NCI-H1694 treated with DMSO at 0.1 percent for 48 hours (cell line): ENCODE measurements around the gene ROS1.
"Not testable (repeated sequence)": the region's sequence is repeated elsewhere in the genome, so short reads cannot be mapped to it uniquely, and the experiment has no call there.

ENCODE experiments used
- DNase-seq: peaks from one replicate; lab custom pipeline; 2025; lab: John Stamatoyannopoulos, UW

The ROS1 gene

DNA sequence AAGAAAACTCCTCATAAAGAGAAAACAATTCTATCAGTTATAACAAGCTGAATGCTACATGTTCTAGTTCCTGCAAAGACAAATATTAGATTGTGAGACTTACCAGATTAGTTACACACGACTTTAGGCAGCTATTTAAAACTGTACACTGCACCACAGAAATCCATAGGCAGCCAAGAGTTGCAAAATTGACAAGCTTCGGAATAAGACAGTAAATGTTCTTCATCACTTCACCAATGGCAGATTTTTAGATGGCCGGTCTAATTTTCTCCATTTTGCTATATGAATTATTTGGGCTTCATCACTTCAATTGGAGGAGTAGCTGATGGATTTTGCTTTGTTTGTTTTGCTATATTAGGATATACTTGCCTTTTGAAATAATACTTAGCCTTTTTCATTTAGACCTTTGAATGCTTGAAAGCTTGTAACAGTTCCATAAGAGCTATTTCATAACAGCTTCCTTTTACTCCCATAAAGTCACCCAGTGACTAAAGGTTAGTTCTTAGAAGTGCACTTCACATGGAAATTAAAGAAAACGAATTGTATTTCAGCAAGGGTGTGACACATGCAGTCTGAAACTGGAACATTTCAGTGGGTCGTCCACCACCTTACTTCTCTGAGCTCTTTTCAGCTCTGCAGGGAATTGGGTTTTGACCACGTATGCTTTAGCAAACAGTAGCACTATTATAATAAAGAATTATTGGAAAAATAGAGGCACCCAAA is at the start of gene ROS1:
Gene ROS1 (minus strand): TSS at position 512 of the 723 bp plus-strand sequence. CDS start 286 bp downstream, at position 226.
- DNase-seq = no peak

DNA sequence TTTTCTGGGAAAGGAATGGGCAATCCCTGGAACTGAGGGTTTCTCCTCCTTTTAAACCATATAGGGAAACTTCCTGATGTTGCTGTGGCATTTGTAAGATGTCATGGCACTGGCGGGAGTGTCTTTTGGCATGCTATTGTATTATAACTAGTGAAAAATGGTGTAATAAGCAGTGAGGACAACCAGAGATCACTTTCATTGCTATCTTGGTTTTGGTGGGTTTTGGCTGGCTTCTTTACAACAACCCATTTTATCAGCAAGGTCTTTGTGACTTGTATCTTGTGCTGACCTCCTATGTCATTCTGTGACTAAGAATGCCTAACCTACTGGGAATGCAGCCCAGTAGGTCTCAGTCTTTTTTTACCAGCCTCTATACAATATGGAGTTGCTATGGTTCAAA is 47.7 kb upstream of the ROS1 start:
- no peak for DNase-seq

DNA sequence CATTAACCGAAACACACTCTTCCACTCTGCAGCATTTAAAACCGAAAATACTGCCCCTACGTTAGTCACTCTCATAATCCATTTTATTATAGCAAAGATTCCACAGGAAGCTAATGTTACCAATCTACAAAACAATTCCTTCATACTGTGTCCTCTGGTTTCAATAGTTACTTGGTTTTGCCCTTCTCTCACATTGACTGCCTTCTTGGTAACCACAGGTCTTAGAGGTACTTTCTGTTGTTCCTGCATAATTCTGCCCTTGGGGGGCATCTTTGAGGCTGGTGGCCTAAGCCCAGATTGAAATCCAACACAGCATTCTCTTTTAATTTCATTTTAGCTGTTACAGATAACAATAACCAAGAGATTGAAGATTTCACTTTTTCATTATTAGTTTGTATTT is 46.9 kb upstream of the ROS1 start:
- DNase-seq = no peak

DNA sequence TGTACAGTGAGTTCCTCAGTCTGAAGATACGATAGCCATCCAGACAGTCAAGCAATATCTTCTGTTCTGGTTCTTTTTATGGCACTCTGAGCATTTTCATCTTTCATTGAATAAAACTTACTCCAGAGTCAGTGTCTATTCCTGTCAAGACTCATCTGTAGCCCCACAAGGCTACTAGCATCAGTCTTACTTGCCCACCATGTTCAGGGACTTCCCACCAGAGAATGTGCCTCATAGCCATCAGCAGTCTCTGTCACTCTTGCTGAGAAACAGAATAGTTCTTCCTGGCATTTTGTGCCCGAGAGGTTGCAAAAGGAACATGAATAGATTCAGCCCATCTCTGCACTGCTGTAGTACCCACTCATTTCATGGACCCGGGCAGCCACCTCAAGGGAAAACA is 44.0 kb upstream of the ROS1 start:
- no peak for DNase-seq

DNA sequence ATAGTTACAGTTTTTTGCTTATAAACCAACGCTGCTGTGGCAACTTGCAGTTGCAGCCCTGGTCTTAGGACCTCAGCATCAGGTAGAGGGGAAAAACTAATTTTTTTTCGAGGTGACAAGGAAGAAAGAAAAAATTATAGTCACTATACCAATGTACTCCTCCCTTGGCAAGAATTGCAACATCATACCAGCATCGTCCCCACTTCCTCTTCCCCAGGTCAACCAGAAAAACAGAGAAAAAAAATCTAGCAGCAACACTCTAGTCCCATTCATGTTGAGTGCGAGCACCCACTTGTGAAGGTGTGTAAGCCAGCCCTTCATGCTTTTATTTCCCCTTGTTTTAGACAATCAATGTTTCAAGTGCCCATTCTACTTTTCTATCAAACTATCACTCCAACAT is 43.6 kb upstream of the ROS1 start:
- no peak for DNase-seq

DNA sequence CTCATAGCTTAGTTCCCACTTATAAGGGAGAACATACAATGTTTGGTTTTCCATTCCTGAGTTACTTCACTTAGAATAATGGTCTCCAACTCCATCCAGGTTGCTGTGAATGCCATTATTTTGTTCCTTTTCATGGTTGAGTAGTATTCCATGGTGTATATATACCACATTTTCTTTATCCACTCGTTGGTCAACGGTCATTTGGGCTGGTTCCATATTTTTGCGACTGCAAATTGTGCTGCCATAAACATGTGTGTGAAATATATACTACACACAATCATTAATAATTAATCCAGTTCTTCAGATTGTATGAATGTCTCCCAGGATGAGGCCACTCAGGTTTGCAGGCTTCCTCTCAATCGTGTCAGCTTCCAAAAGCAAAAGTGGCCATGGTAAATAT is 42.8 kb upstream of the ROS1 start:
- not testable (repeated sequence) for DNase-seq

DNA sequence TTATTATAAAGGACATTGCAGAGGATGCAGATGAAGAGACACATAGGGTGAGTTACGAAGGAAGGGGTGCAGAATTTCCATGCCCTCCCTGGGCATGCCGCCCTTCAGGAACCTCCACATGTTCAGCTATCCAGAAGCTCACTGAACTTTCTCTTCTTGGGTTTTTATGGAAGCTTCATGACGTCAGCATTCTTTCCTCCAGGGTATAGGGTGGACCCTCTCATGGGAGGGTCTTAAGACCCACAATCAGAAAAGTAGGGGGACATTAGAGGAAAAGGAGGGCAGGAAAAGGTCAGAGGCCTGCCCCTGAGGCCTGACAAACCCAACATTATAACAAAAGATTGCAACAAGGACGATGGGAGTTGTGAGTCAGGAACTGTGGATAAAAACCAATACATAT is 42.1 kb upstream of the ROS1 start:
- no peak for DNase-seq

DNA sequence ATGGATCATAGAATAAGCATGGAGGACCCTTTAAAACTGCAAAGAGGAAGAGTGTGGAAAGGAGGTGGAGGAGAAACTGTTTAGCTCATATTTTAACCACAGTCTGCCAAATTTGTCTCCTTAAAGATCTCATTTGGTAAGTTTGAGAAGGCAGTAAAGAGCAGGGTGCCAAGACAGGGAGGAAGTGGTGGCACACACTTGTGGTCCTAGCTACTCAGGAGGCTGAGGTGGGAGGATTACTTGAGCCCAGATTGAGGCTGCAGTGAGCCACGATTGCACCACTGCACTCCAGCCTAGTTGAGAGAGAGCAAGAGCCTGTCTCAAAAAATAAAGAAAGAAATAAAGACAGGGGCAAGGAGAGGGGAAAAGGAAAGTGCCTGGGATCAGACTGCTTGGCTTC is 39.9 kb upstream of the ROS1 start:
- DNase-seq = no peak

DNA sequence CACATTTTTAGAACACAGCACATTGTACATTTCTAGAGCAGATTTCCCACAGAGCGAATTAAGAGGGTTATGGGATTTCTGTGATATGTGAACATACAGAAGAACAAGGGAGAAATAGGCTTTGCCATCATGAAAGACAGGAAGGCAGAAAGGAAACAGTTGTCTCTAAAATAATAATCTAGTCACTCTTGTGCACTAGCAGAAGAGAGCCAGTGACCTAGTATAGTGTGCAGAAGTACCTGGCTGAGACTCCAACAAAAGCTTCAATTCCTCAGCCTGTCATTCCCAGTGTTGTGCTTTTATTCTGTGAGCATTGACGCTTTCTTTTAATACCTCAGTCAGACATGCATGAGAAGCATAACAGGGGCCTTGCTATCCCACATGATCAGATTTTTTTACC is 39.0 kb upstream of the ROS1 start:
- DNase-seq = no peak

DNA sequence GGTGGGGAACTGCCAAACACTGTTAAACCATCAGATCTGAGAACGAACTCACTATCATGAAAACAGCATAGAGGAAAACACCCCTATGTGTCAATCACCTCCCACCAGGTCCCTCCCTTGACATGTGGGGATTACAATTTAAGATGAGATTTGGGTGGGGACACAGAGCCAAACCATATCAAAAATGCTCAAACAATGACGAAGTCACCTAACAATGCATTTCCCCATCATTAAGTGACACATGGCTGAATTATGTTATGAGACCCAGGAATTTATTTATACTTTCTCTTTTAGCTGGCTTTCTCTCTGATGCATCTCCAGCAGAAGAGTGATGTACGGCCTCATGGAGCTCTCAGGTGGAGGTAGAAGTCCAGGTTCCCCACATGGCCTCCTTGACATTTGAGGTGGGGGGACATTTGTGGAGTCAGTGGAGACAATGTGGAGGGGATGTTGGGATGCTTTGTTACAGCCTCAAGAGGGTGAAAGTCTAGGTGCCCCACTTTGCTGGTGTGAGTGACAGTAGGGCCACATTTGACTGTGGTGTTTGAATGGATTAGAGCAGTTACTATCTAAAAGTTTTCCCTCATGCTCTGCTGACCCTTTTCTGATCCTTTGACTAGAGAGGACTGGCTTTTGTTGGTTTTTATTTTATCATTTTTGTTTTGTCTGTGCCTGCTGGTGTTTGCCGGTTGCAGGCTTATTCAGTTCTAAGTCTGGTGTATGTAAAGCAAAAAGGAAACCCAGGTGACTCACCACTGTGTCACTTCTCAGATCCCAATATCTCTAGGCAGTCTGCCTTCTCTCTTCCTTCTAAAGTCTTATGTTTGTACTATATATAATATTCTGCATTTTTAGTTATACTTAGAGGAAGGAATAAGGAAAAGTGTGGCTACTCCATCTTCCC is 38.3 kb upstream of the ROS1 start:
- no peak for DNase-seq

DNA sequence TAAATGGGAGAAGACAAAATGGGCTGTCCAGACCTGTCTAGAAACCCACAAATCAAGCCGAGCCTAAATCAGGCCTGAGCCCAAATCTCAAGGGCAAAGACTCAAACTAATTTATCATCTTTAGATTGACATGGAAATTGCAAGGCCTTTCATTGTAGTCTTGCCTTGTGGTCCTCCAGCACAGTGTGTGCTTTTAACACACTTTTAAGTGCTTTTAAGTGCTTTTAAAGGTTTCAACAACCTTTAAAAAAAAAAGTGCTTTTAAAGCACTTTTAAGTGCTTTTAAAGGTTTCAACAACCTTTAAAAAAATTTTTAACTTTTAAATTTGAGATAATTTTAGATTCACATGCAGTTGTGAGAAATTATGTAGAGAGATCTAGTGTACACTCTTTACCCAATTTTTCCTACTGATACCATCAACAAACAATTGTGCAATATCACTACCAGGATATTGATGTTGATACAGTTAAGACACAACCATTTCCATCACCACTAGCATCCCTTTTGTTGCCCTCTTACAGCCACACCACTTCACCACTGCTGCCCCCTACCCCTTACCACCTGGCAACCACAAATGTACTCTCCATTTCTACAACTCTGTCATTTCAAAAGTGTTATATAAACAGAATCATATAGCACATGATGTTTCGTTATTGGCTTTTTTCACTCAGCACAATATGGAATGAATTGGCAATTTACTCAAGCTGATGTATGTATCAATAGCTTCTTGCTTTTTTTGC is 33.6 kb upstream of the ROS1 start:
- DNase-seq = no peak

DNA sequence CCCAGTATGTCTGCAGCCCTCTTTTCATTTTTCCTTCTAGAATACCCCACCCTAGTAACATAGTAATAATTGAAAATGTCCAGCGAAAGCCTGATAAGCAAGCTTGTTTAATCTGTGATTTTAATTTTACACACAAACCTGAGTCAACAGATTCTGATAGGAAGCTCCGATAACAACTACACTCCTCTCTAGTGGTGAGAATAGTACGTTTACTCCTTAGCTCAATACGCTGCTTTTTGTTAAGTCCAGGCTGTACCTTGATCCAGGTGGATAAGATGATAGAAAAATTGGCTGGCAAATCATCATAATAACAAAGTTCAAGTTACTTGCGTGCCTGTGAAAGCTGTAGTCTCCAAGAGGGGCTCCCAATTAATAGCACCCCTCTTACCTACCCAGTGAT is 31.3 kb upstream of the ROS1 start:
- DNase-seq = no peak

DNA sequence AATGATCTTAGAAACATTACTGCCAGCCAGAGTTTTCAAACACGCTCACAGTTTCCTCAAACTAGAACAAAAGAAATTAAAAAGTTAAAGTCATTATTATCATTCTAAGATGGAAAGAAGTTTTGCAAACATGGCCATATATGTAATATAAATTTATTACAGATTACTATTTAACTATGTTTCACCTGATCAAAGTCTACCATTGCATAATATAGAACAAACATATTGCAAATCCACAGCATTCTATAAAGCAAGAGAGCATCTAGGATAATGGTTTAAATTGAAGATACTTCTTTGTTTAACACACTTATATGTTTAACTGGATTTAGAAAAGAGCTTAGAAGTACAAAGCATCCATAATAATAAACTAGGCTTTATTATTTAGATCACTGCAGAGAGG is 30.5 kb upstream of the ROS1 start:
- no peak for DNase-seq

DNA sequence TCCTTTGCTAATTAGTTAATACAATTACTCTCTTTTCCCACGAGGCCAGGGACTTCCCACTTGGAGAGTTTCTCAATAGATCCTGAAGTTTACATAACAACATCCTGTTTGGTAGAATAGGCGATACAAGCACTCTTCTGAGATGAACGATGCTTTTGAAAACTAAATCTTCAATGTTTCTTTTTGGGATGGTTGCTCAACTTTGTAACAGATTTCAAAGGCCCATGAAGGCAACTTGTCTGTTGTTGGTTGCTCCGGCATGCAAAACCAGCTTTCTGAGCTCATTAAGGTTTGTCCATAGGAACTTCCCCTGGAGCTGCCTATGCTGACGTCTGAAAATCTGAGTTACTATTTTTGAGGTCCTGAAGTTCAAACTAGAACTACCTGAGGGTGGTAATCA is 25.9 kb upstream of the ROS1 start:
- DNase-seq = no peak

DNA sequence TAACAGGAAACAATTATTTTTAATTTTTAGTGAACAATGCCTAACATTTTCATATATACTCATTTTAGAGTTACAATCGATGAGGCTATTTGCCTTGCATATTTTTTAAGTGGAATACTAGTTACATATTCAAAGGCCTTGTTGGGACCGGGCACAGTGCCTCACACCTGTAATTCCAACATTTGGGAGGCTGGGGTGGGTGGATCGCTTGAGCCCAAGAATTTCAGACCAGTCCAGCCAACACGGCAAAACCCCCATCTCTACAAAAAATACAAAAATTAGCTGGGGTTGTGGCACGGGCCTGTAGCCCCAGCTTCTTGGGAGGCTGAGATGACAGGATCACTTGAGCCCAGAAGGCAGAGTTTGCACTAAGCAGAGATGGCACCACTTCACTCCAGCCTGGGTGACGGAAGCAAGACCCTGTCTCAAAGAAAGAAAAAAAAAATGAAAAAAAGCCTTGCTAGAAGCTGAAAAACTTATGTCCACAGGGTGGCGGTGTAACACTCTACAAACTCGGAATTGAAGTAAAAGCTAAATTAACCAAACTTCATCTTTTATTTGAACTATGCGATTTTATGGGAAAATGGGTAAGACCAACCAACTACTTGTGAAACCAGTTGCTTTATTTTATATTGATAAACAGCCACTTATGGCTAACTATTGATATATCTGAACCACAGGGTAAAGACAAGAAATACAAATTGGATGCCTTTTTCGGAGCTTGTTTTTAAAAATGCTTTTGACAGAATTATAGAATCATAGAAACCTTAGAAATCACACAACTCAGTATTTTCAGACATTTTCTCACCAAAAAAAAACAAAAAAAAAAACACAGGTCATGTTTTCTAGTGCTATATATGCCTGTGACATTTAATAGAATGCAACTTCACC is 24.1 kb upstream of the ROS1 start:
- DNase-seq = peak; percentile 63

DNA sequence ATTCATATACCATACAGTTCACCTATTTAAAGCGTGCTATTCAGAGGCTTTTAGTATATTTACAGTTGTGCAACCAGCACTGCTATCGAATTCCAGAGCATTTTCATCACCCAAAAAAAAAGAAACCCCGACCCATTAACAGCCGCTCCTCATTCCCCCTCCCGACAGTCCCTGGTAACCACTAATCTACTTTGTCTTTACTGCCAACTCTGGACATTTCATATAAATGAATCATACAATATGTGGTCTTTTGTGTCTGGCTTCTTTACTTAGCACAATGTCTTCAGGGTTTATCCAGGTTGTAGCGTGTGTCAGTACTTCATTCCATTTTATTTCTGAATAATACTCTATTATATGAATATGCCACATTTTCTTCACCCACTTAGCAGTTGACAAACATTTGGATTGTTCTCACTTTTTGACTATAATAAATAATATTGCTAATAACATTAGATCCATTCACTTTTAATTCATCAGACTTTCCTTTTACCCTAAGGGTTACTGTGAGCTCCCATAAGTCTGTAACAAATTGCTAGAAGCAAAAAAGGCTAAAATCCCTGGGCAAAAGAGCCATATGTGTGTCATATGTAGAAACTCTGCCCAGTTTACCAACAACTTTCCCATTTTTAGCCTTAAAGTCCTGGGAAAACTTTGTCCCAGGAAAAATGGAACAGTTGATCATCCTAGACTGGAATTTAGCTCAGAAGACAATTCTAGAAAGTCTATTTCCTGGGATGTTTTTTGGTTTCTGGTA is 23.2 kb upstream of the ROS1 start:
- DNase-seq = no peak

DNA sequence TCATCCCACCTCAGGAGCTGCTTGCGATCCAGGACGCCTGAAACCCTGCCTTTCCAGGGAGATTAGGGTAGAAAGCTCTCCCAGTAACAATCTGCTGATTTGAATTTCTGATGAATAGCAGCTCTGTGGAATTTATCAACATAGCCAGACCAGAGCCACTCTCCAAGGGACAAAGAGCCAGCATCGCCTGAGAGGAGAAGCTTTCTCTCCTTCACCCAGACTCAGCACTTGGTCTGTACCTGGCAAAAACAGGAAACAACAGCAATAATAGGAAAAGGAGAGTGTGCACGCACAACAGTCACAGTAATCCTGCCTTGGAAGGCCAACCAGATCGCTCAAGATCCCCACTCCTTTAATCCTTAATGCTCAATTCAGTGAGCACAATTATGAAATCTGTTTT is 22.3 kb upstream of the ROS1 start:
- no peak for DNase-seq

DNA sequence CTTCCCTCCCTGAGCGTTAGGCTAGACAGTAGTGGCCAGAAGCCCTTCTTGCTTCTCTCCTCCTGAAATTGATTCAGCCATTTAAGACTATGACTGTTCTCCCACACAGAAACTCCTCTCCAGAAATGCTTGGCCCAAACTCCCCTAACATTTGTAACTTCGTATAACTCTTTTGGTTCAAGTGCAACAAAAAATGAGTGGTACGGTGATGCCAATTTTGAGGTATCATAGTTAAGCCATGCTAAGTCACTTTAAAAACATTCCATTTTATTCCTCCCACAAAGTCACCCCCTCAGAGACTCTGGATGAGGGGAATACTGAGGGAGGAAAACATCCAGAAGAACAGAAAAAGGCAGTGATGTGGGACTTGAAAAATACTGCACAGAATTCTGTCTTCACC is 21.1 kb upstream of the ROS1 start:
- no peak for DNase-seq

DNA sequence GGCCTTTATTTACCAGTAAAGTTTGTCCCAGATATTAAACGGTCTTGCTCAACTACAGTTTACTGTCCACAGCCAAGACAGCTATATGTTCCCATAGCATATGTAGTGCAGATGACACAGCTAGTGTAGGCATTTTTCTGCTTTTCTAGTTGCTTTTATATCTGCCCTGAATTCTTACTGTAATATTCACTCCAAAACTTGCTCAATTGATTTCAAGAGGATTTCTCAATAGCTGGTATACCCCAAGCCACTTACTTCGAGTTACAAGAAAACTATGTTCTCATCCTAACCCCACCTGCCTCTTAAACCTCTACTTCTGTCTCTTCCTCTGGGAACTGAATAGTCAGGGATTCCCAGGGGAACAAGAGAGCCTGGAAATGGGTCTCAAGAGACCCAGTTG is 18.9 kb upstream of the ROS1 start:
- no peak for DNase-seq

DNA sequence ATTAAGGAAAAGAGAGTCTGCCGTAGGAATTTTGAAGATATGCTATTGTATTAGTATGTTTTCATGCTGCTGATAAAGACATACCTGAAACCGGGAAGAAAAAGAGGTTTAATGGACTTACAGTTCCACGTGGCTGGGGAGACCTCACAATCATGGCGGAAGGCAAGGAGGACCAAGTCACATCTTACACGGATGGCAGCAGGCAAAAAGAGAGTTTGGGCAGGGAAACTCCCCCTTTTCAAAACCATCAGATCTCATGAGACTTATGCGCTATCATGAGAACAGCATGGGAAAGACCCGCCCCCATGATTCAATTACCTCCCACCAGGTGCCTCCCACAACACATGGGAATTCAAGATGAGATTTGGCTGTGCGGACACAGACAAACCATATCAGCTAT is 16.6 kb upstream of the ROS1 start:
- DNase-seq = not testable (repeated sequence)

DNA sequence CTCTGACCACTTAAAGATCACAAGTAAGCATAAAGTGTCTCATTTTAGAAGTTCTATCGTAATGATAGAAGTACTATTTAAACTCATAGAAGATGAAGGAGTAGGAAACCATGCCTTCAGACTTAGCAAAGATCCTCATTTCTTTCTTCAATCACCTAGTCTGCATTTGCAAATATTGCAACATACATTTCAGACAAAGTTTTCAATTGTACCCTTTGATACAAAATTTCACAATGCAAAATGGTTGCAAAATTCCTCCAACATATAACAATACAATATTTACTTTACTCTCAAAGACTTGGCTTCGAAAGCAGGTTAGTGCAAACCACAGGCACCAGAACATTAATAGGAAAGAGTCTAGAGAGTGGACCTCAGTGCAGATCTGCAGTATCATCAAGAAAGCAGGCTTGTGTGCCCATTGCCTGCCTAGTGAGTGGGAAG is 16.1 kb upstream of the ROS1 start:
- DNase-seq = no peak
